ENCODE measurements around the gene KLHL11. TPM values are rescaled to one million over a fixed set of nuclear protein-coding genes. Genes with fewer than 3 reads are reported as not detected.

Gene KLHL11
- total and polyA plus RNA-seq, 9 of the 15 experiments (the other 6 are each of a cell fraction or from before 2014, with no cell fraction given): 0.20 to 17.0 (median 10.3) TPM

DNA sequence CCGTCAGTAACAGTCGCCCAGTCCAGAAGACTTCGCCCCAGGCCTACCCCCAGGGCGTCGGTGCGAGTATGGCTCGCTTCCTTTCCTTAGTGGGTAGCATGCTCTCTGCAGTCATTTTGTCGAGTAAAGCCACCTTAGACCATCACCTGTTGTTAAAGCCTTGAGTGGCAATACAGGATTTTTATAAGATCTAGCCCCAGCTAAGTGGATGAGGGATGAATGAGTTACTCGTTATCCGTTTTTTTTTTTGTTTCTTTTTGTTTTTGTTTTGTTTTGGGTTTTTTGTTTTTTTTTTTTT, 322 bp upstream of the KLHL11 start (continued):
- no peak for TF ChIP-seq POU5F1 (IDR thresholded peaks at IDR 0.05; ENCODE audit: borderline replicate concordance, low read depth, low read length, partially characterized antibody)
- no peak for TF ChIP-seq ZNF134 (CRISPR knock-in tag; conservative IDR thresholded peaks at IDR 0.05)
- TF ChIP-seq SMAD4 (CRISPR knock-in tag; conservative IDR thresholded peaks at IDR 0.05): peak; percentile 48; the same call in 1 of the 2 replicates
- TF ChIP-seq HLTF (IDR thresholded peaks at IDR 0.05): 0 out of 2 replicates have a peak, but pooled peaks have one; percentile 33
- TF ChIP-seq NCOA4 (IDR thresholded peaks at IDR 0.05; ENCODE audit: partially characterized antibody): no peak
- TF ChIP-seq ATF1 (CRISPR knock-in tag; IDR thresholded peaks at IDR 0.05): no peak
- TF ChIP-seq ATF1 (tag; IDR thresholded peaks at IDR 0.05): no peak
- no peak for TF ChIP-seq MAFG (tag; conservative IDR thresholded peaks at IDR 0.05)
- 0 out of 2 replicates have a peak, but pooled peaks have one; percentile 8 for TF ChIP-seq MTA3 (IDR thresholded peaks at IDR 0.05; ENCODE audit: borderline replicate concordance)
- TF ChIP-seq U2AF2 (optimal IDR thresholded peaks at IDR 0.05; ENCODE audit: low read depth, low read length): no peak
- TF ChIP-seq TCFL5 (CRISPR knock-in tag; conservative IDR thresholded peaks at IDR 0.05): no peak
- no peak for TF ChIP-seq ZNF431 (CRISPR knock-in tag; IDR thresholded peaks at IDR 0.05)
- no peak for TF ChIP-seq BACH1 (tag; IDR thresholded peaks at IDR 0.05)
- no peak for TF ChIP-seq SRSF3 (IDR thresholded peaks at IDR 0.05; ENCODE audit: insufficient read depth, low read length)
- 0 out of 2 replicates have a peak, but pooled peaks have one; percentile 2 for TF ChIP-seq SOX6 (IDR thresholded peaks at IDR 0.05)
- no peak for TF ChIP-seq STAT5B (CRISPR knock-in tag; IDR thresholded peaks at IDR 0.05)
- no peak for TF ChIP-seq ZNF384 (IDR thresholded peaks at IDR 0.05; ENCODE audit: low read depth, low read length)

All from K562 (cell line).